NB4 (cell line): ENCODE measurements around the gene KIDINS220.

Experiments used
- CTCF ChIP-seq: IDR thresholded peaks from one replicate; pipeline ENCODE4 v1.5.1; 2012; ENCODE audit warnings: low read depth, low read length
- MAX ChIP-seq: IDR thresholded peaks from 2 replicates; pipeline ENCODE4 v1.6.1; 2011; ENCODE audit warnings: low read depth, low read length
- POLR2A ChIP-seq: IDR thresholded peaks from 2 replicates; pipeline ENCODE4 v1.6.1; 2011; ENCODE audit warnings: mild to moderate bottlenecking; ENCODE audit not compliant: insufficient read length; ENCODE audit errors: extremely low read depth

- TF ChIP-seq POLR2A (peak; percentile 87), CTCF (peak; percentile 9), MAX (peak; percentile 17; the same call in 1 of the 2 replicates)
Observed at GRCh38 chr2:8681786-8682692, 155.4 kb downstream of the KIDINS220 start, which contains the start of gene ID2.
